CD14-positive monocyte (primary cell): Measurements from ENCODE around the gene MOGAT3. TPM values are rescaled to one million over a fixed set of nuclear protein-coding genes. Genes with fewer than 3 reads are reported as not detected.

Experiments used
- DNase-seq, 3 donors: peaks; one replicate each; pipeline ENCODE4 v3.0.0-alpha.2; 2011 to 2022
- H2AFZ ChIP-seq: 2 replicates; pipeline ENCODE4 v1.6.0; 2012; ENCODE audit warnings: mild to moderate bottlenecking, low read depth, low read length, inconsistent platforms; ENCODE audit not compliant: insufficient read depth, poor library complexity, severe bottlenecking
- H3K27ac ChIP-seq, 2 donors: 1 replicate in 1 of 2; 2 replicates in 1 of 2; pipeline ENCODE4 v1.5.1; 2012 to 2013; ENCODE audit warnings: low read length in 2 of 2, control low read depth in 1 of 2, inconsistent platforms in 1 of 2, low read depth in 1 of 2, mild to moderate bottlenecking in 1 of 2
- H3K27me3 ChIP-seq, 2 donors: one replicate each; pipeline versions ENCODE4 v1.6.0 to v1.6.1; 2011 to 2013; ENCODE audit warnings: low read length in 2 of 2; ENCODE audit not compliant: control insufficient read depth in 2 of 2, insufficient read depth in 2 of 2
- H3K36me3 ChIP-seq, 2 donors: replicated peaks in 1 of 2; 1 replicate in 1 of 2; 2 replicates in 1 of 2; pipeline versions ENCODE4 v1.5.1 to v1.6.1; 2012 to 2013; ENCODE audit warnings: low read length in 2 of 2, control low read depth in 1 of 2, inconsistent platforms in 1 of 2, mild to moderate bottlenecking in 1 of 2; ENCODE audit not compliant: insufficient read depth in 2 of 2, control insufficient read depth in 1 of 2
- H3K4me1 ChIP-seq, 2 donors: 1 replicate in 1 of 2; 2 replicates in 1 of 2; pipeline versions ENCODE4 v1.5.1 to v1.6.1; 2012 to 2013; ENCODE audit warnings: low read length in 2 of 2, control low read depth in 1 of 2, inconsistent platforms in 1 of 2, mild to moderate bottlenecking in 1 of 2, moderate library complexity in 1 of 2; ENCODE audit not compliant: insufficient read depth in 2 of 2, control insufficient read depth in 1 of 2
- H3K4me2 ChIP-seq: replicated peaks from 2 replicates; pipeline ENCODE3; 2012; ENCODE audit warnings: low read length, moderate library complexity, mild to moderate bottlenecking; ENCODE audit not compliant: poor library complexity, severe bottlenecking; ENCODE audit errors: extremely low read depth
- H3K4me3 ChIP-seq, 3 experiments: fragments of 200-600 bp in 1 of 3; sonication (generic) in 1 of 3; replicated peaks in 1 of 3; 1 replicate in 2 of 3; 2 replicates in 1 of 3; pipeline ENCODE4 v1.5.1; 2011 to 2013; ENCODE audit warnings: low read length in 3 of 3, mild to moderate bottlenecking in 3 of 3, control low read depth in 2 of 3, low read depth in 2 of 3, inconsistent platforms in 1 of 3, moderate library complexity in 1 of 3
- H3K79me2 ChIP-seq: 2 replicates; pipeline ENCODE4 v1.6.0; 2012; ENCODE audit warnings: mild to moderate bottlenecking, control low read depth, inconsistent platforms, low read length, moderate library complexity; ENCODE audit not compliant: insufficient read depth
- H3K9ac ChIP-seq: 2 replicates; pipeline ENCODE4 v1.6.0; 2017; ENCODE audit warnings: low read length, mild to moderate bottlenecking; ENCODE audit not compliant: insufficient read depth, poor library complexity, severe bottlenecking
- H3K9me3 ChIP-seq, 2 donors: replicated peaks in 1 of 2; 1 replicate in 1 of 2; 2 replicates in 1 of 2; pipeline versions ENCODE4 v1.5.1 to v1.6.1; 2012 to 2013; ENCODE audit warnings: low read length in 2 of 2, control low read depth in 1 of 2; ENCODE audit not compliant: control insufficient read depth in 1 of 2, insufficient read depth in 1 of 2
- H4K20me1 ChIP-seq: 2 replicates; pipeline ENCODE4 v1.6.0; 2012; ENCODE audit warnings: mild to moderate bottlenecking, low read length, control low read depth, moderate library complexity; ENCODE audit not compliant: insufficient read depth
- H3K27ac Mint-ChIP-seq, 7 donors: one replicate each; pipeline ENCODE4 v1.8.0; 2020; ENCODE audit warnings: mild to moderate bottlenecking in 7 of 7, mixed read lengths in 7 of 7, moderate library complexity in 6 of 7, inconsistent platforms in 2 of 7
- H3K27me3 Mint-ChIP-seq, 3 donors: one replicate each; pipeline ENCODE4 v1.8.0; 2021 to 2022; ENCODE audit warnings: low read depth in 3 of 3, mild to moderate bottlenecking in 3 of 3, mixed read lengths in 3 of 3, moderate library complexity in 3 of 3, inconsistent platforms in 1 of 3
- H3K36me3 Mint-ChIP-seq, 2 donors: one replicate each; pipeline ENCODE4 v1.8.0; 2020; ENCODE audit warnings: mixed read lengths in 2 of 2, inconsistent platforms in 1 of 2, mild to moderate bottlenecking in 1 of 2
- H3K4me1 Mint-ChIP-seq: one replicate; pipeline ENCODE4 v1.8.0; 2020; ENCODE audit warnings: mild to moderate bottlenecking, mixed read lengths
- H3K4me3 Mint-ChIP-seq, 2 donors: one replicate each; pipeline ENCODE4 v1.8.0; 2020; ENCODE audit warnings: mild to moderate bottlenecking in 2 of 2, mixed read lengths in 2 of 2, moderate library complexity in 1 of 2
- H3K9me3 Mint-ChIP-seq, 7 donors: one replicate each; pipeline ENCODE4 v1.8.0; 2020 to 2022; ENCODE audit warnings: mixed read lengths in 7 of 7, mild to moderate bottlenecking in 6 of 7, moderate library complexity in 6 of 7, inconsistent platforms in 2 of 7
- CTCF ChIP-seq: fragments of 200-600 bp; IDR thresholded peaks from one replicate; pipeline ENCODE4 v1.8.0; 2022; ENCODE audit warnings: antibody characterized with exemption, mild to moderate bottlenecking
- WGBS: methylation state at CpG from one replicate; pipeline ENCODE4 v1.1.5; 2013; ENCODE audit warnings: missing lambda C conversion rate; ENCODE audit not compliant: insufficient coverage; 5-methylcytosine and 5-hydroxymethylcytosine counted together
- intact Hi-C, 2 donors: fragments of 100-400 bp; cut with micrococcal nuclease; formaldehyde crosslinking; loops; one replicate each; pipeline versions ENCODE4 v1.15.0 to v1.15.1; 2023
- polyA plus RNA-seq, 3 donors: library from polyadenylated mRNA; depleted of rRNA in 1 of 3; unstranded in 2 of 3; stranded (reverse) in 1 of 3; fragments of 300-500 nt in 2 of 3; fragments of >200 nt in 1 of 3; fragmentation: Illumina TruSeq in 2 of 3; gene quantifications; 1 replicate in 2 of 3; 2 replicates in 1 of 3; pipeline ENCODE4 v1.2.3, GENCODE V29; 2012 to 2021

Gene MOGAT3
- polyA plus RNA-seq, 3 donors = not detected

GRCh38 chr7:101217388-101218235, 16.8 kb upstream of the MOGAT3 start, which contains the start of the genes PLOD3 and ZNHIT1:
Gene PLOD3, minus strand, starts transcription at chr7:101217581. Its CDS starts 307 bp downstream, at chr7:101217274.
Gene ZNHIT1, plus strand, starts transcription at chr7:101218165. Its CDS starts 31 bp downstream, at chr7:101218196.
- H3K4me1 Mint-ChIP-seq = peaks cover 32% of the 10 kb centered on the region
- Histone ChIP-seq H3K9me3 (no peaks in the 10 kb centered on the region), H3K9ac (peak within 1 kb of the TSS; percentile 74), H3K36me3 (peaks cover 24 to 50% of the 10 kb centered on the region in 2 donors), H3K4me3 (peak within 1 kb of the TSS; percentile 66 to 100 (median 73)), H3K27me3 (no peaks in the 10 kb centered on the region), H3K27ac (peak within 1 kb of the TSS; percentile 81 to 90), H3K79me2 (peaks cover 60% of the 10 kb centered on the region), H3K4me1 (peaks cover 24 to 37% of the 10 kb centered on the region in 2 donors), H3K4me2 (peak within 1 kb of the TSS; percentile 100), H2AFZ (peak within 1 kb of the TSS; percentile 95), H4K20me1 (peaks cover 26% of the 10 kb centered on the region)
- peak within 1 kb of the TSS; percentile 91 to 94 for H3K4me3 Mint-ChIP-seq
- TF ChIP-seq CTCF = peak; percentile 23
- WGBS = under 1% methylated on average over 47 of the region's 57 CpGs
- peaks cover 31 to 55% of the 10 kb centered on the region in 2 donors for H3K36me3 Mint-ChIP-seq
- no peaks in the 10 kb centered on the region for H3K9me3 Mint-ChIP-seq
- intact Hi-C loops = loop anchor here (2.0 kb wide), 2 partner anchors 25 to 27 kb away; partner anchors contain the start of gene FIS1 (in 1 of the 2)
- H3K27ac Mint-ChIP-seq = peak within 1 kb of the TSS; percentile 91 to 97 (median 95)
- peaks cover 0 to 2% (median 0%) of the 10 kb centered on the region in 3 donors for H3K27me3 Mint-ChIP-seq
- DNase-seq = peak; percentile 96 to 100 (median 97)

- H3K36me3 ChIP-seq = peaks cover 23 to 51% of the 10 kb centered on the region in 2 donors
- H3K79me2 ChIP-seq = peaks cover 56% of the 10 kb centered on the region
- H3K27ac ChIP-seq = peak overlapping the region; percentile 32 to 90
Measured at GRCh38 chr7:101216860-101217387, 16.1 kb upstream of the MOGAT3 start.

More at GRCh38 chr7:101216860-101217387, 16.1 kb upstream of the MOGAT3 start:
- peak overlapping the region; percentile 91 to 94 for H3K4me3 Mint-ChIP-seq
- intact Hi-C loops = loop anchor here in 1 of 2 donors (2.0 kb wide), 1 partner anchor 28 kb away; the partner anchor contains the start of gene FIS1
- H3K9me3 ChIP-seq = no peaks in the 10 kb centered on the region
- peaks cover 24 to 37% of the 10 kb centered on the region in 2 donors for H3K4me1 ChIP-seq
- no peak for DNase-seq
- H3K4me2 ChIP-seq = peak overlapping the region; percentile 100
- H3K9ac ChIP-seq = peak overlapping the region; percentile 74
- H3K27me3 Mint-ChIP-seq = peaks cover 0 to 2% (median 0%) of the 10 kb centered on the region in 3 donors
- H3K27me3 ChIP-seq = no peaks in the 10 kb centered on the region
- H2AFZ ChIP-seq = peak overlapping the region; percentile 95
- H3K4me3 ChIP-seq = peak overlapping the region; percentile 66 to 100 (median 73)
- H3K36me3 Mint-ChIP-seq = peaks cover 29 to 54% of the 10 kb centered on the region in 2 donors
- WGBS = 0% methylated on average over 33 of the region's 34 CpGs
- peaks cover 32% of the 10 kb centered on the region for H3K4me1 Mint-ChIP-seq
- H3K27ac Mint-ChIP-seq = peak overlapping the region; percentile 85 to 97 (median 95)
- H4K20me1 ChIP-seq = peaks cover 19% of the 10 kb centered on the region
- TF ChIP-seq CTCF = peak; percentile 16
- no peaks in the 10 kb centered on the region for H3K9me3 Mint-ChIP-seq
